HEK293T (cell line): Measurements from ENCODE around the gene TAAR2.

Experiments
- BHLHE40 ChIP-seq: fragments of 450-650 bp; IDR thresholded peaks from 2 replicates; pipeline ENCODE4 v1.6.1; 2016; ENCODE audit warnings: mild to moderate bottlenecking, moderate library complexity, borderline replicate concordance
- CTBP1 ChIP-seq: fragments of 450-650 bp; IDR thresholded peaks from 2 replicates; pipeline ENCODE4 v1.6.1; 2016; ENCODE audit warnings: borderline replicate concordance
- ELF4 ChIP-seq: fragments of 450-650 bp; IDR thresholded peaks from 2 replicates; pipeline ENCODE4 v1.6.1; 2017; ENCODE audit warnings: antibody characterized with exemption
- FOXA1 ChIP-seq: fragments of 450-650 bp; IDR thresholded peaks from 2 replicates; pipeline ENCODE4 v1.6.1; 2016; ENCODE audit warnings: mild to moderate bottlenecking
- FOXK2 ChIP-seq: fragments of 450-650 bp; IDR thresholded peaks from 2 replicates; pipeline ENCODE4 v1.6.1; 2016; ENCODE audit warnings: mild to moderate bottlenecking
- FOXM1 ChIP-seq: fragments of 450-650 bp; IDR thresholded peaks from 2 replicates; pipeline ENCODE4 v1.6.1; 2017; ENCODE audit warnings: mild to moderate bottlenecking, borderline replicate concordance
- HDGF ChIP-seq: fragments of 450-650 bp; IDR thresholded peaks from 2 replicates; pipeline ENCODE4 v1.6.1; 2017; ENCODE audit warnings: antibody characterized with exemption, borderline replicate concordance
- L3MBTL2 ChIP-seq: fragments of 450-650 bp; conservative IDR thresholded peaks from 2 replicates; pipeline ENCODE4 v1.6.1; 2016; ENCODE audit warnings: mild to moderate bottlenecking
- SP1 ChIP-seq: fragments of 450-650 bp; IDR thresholded peaks from 2 replicates; pipeline ENCODE4 v1.6.1; 2017
- SUZ12 ChIP-seq: fragments of 450-650 bp; IDR thresholded peaks from 2 replicates; pipeline ENCODE4 v1.6.1; 2016; ENCODE audit warnings: mild to moderate bottlenecking
- TARDBP ChIP-seq: fragments of 450-650 bp; IDR thresholded peaks from 2 replicates; pipeline ENCODE4 v1.6.1; 2016
- TF ChIP-seq, protein P1 (sequence below): fragments of 450-650 bp; IDR thresholded peaks from 2 replicates; pipeline ENCODE4 v1.6.1; 2016

GRCh38 chr6:132673376-132674094 lies 49.5 kb upstream of the TAAR2 start:
- TF ChIP-seq BHLHE40 (no peak), SUZ12 (no peak), SP1 (no peak), HDGF (no peak), FOXA1 (no peak), CTBP1 (no peak), TARDBP (no peak), L3MBTL2 (no peak), FOXM1 (no peak), ELF4 (no peak), FOXK2 (no peak)
- TF ChIP-seq, protein P1, sequence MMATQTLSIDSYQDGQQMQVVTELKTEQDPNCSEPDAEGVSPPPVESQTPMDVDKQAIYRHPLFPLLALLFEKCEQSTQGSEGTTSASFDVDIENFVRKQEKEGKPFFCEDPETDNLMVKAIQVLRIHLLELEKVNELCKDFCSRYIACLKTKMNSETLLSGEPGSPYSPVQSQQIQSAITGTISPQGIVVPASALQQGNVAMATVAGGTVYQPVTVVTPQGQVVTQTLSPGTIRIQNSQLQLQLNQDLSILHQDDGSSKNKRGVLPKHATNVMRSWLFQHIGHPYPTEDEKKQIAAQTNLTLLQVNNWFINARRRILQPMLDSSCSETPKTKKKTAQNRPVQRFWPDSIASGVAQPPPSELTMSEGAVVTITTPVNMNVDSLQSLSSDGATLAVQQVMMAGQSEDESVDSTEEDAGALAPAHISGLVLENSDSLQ, result no peak
